ENCODE measurements around the gene METTL27.
"Not testable (repeated sequence)": the region's sequence is repeated elsewhere in the genome, so short reads cannot be mapped to it uniquely, and the experiment has no call there.

Gene METTL27

GRCh38 chr7:73869011-73869798 is 26.9 kb upstream of the METTL27 start:
- no peak for DNase-seq (ENCODE audit: low spot score)

- DNase-seq (ENCODE audit: low spot score): no peak
Measured at GRCh38 chr7:73866446-73866767, 24.1 kb upstream of the METTL27 start.

- no peak for DNase-seq (ENCODE audit: low spot score)
Measured at GRCh38 chr7:73865738-73866445, 23.6 kb upstream of the METTL27 start.

GRCh38 chr7:73864981-73865711 is 22.8 kb upstream of the METTL27 start:
- DNase-seq (ENCODE audit: low spot score): no peak

- DNase-seq (ENCODE audit: low spot score): no peak
Measured at GRCh38 chr7:73861305-73861704, 19.0 kb upstream of the METTL27 start.

GRCh38 chr7:73860859-73861258 is 18.5 kb upstream of the METTL27 start, which contains the start of gene TMEM270:
Gene TMEM270, plus strand, starts transcription at chr7:73861159. Its CDS starts 36 bp downstream, at chr7:73861195.
- no peak for DNase-seq (ENCODE audit: low spot score)

- DNase-seq (ENCODE audit: low spot score): no peak
Measured at GRCh38 chr7:73858807-73859206, 16.5 kb upstream of the METTL27 start.

- DNase-seq (ENCODE audit: low spot score): no peak
Measured at GRCh38 chr7:73856941-73857340, 14.6 kb upstream of the METTL27 start.

GRCh38 chr7:73852500-73852899 is 10.2 kb upstream of the METTL27 start:
- DNase-seq (ENCODE audit: low spot score): no peak

GRCh38 chr7:73851410-73852338 is 9.4 kb upstream of the METTL27 start:
- peak; percentile 22 for DNase-seq (ENCODE audit: low spot score)

- DNase-seq (ENCODE audit: low spot score): no peak
Measured at GRCh38 chr7:73850781-73851207, 8.5 kb upstream of the METTL27 start.

- no peak for DNase-seq (ENCODE audit: low spot score)
Measured at GRCh38 chr7:73847941-73848723, 5.8 kb upstream of the METTL27 start.

GRCh38 chr7:73845701-73846195 is 3.4 kb upstream of the METTL27 start:
- not testable (repeated sequence) for DNase-seq (ENCODE audit: low spot score)

GRCh38 chr7:73844848-73845460 is 2.6 kb upstream of the METTL27 start:
- no peak for DNase-seq (ENCODE audit: low spot score)

- DNase-seq (ENCODE audit: low spot score): no peak
Measured at GRCh38 chr7:73844131-73844547, 1.8 kb upstream of the METTL27 start.

- DNase-seq (ENCODE audit: low spot score): no peak
Measured at GRCh38 chr7:73841689-73842066, 638 bp downstream of the METTL27 start.

- no peak for DNase-seq (ENCODE audit: low spot score)
Measured at GRCh38 chr7:73840715-73841379, 1.5 kb downstream of the METTL27 start.

- DNase-seq (ENCODE audit: low spot score): no peak
Measured at GRCh38 chr7:73839743-73840714, 2.3 kb downstream of the METTL27 start.

Data from CD4-positive, alpha-beta T cell treated with Interleukin-6 at 100 ng/mL for 8 hours (primary cell).